GM18909 (cell line): ENCODE results near the gene EGR4.

Experiments used
- ATAC-seq: cut with Tn5 transposase; IDR thresholded peaks from one replicate; pipeline ENCODE4 v1.9.1; 2021; ENCODE audit warnings: mild to moderate bottlenecking; ENCODE audit not compliant: unreplicated experiment, poor library complexity

The EGR4 gene

GRCh38 chr2:73253400-73253799 lies 39.9 kb downstream of the EGR4 start:
- ATAC-seq: no peak

GRCh38 chr2:73252238-73253027 lies 40.9 kb downstream of the EGR4 start:
- no peak for ATAC-seq

GRCh38 chr2:73250872-73251846 lies 42.2 kb downstream of the EGR4 start:
- no peak for ATAC-seq

- ATAC-seq: no peak
These were observed 43.7 kb downstream of the EGR4 start for GRCh38 chr2:73249636-73250035.

GRCh38 chr2:73246850-73247249 lies 46.5 kb downstream of the EGR4 start:
- no peak for ATAC-seq

GRCh38 chr2:73244580-73244979 lies 48.8 kb downstream of the EGR4 start:
- ATAC-seq: no peak

- no peak for ATAC-seq
These were observed 49.3 kb downstream of the EGR4 start for GRCh38 chr2:73243884-73244570.
